Body of pancreas (tissue), 4 donors: ENCODE measurements around the gene CDH4.

Experiments
- POLR2A ChIP-seq, 3 donors: fragments of 450-650 bp; IDR thresholded peaks; one replicate each; pipeline ENCODE4 v1.6.1; 2016; ENCODE audit warnings: antibody characterized with exemption in 3 of 3, mild to moderate bottlenecking in 2 of 3
- TF ChIP-seq, protein P1 (sequence below), 7 experiments: fragments of 450-650 bp in 4 of 7; fragments of 200-600 bp in 3 of 7; sonication (generic) in 3 of 7; IDR thresholded peaks; one replicate each; pipeline ENCODE4 v1.5.1; 2016 to 2019; ENCODE audit warnings: antibody characterized with exemption in 7 of 7

DNA sequence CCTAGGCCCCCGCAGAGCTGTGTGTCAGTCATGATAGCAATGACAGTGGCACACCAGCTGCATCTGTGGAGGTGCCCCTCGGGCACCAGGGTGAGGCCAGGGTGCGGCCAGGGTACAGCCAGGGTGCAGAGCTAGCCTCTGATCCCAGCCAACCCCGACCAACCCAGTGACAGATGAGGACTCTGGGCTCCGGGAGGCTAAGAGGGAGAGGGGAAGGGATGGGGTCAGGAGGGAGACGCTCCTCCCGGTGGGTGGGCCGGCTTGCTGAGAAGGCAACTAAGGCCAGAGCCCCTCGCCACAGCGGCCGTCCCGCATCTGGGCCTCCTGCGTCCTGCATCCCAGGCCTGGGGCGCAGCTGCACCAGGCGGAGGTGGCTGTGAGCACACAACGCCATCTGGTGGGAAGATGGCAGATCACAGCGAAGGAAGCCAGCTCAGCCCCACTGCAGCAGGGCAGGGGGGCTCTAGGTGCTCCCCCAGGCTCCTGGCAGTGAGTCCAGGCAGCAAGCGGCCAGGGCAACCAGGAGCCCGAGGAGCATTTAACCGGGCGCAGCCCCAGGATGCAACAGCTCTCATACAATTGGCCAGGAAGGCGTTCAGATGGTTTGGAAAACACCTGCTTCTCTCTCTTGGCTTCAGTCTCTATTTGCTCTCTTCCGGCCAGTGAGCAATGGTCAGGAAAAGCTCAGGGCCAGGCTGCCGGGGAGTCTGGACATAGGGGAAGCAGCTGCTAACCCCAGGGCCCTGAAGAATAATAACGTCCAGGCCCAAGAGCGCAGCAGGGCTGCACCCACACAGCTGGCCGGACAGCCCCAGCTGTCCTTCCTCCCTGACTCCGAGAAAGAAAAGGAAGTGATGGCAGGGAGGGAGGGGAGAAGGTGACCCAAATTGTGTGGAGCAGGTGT is 644.2 kb downstream of the CDH4 start:
- no peak for TF ChIP-seq POLR2A (IDR thresholded peaks at IDR 0.05)
- TF ChIP-seq, protein P1, sequence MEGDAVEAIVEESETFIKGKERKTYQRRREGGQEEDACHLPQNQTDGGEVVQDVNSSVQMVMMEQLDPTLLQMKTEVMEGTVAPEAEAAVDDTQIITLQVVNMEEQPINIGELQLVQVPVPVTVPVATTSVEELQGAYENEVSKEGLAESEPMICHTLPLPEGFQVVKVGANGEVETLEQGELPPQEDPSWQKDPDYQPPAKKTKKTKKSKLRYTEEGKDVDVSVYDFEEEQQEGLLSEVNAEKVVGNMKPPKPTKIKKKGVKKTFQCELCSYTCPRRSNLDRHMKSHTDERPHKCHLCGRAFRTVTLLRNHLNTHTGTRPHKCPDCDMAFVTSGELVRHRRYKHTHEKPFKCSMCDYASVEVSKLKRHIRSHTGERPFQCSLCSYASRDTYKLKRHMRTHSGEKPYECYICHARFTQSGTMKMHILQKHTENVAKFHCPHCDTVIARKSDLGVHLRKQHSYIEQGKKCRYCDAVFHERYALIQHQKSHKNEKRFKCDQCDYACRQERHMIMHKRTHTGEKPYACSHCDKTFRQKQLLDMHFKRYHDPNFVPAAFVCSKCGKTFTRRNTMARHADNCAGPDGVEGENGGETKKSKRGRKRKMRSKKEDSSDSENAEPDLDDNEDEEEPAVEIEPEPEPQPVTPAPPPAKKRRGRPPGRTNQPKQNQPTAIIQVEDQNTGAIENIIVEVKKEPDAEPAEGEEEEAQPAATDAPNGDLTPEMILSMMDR (IDR thresholded peaks at IDR 0.05): peak; percentile 33 to 59 (median 50)
